ENCODE data around the gene UXS1. TPM values are rescaled to one million over a fixed set of nuclear protein-coding genes. Genes with fewer than 3 reads are reported as not detected.

The UXS1 gene
- total RNA-seq, 2 experiments from 2014 or later: 47.4 to 47.8 TPM

GRCh38 chr2:106161938-106162820 lies 31.9 kb downstream of the UXS1 start:
- H3K9me3 Mint-ChIP-seq: peaks cover 4% of the 10 kb centered on the region
- POLR2A ChIA-PET: interaction anchor here (0.9 to 3.3 kb wide), 4 partner anchors 8 to 33 kb away, joined by 6 to 25 read pairs (median 12); partner anchors contain the start of gene UXS1
- no peak for TF ChIP-seq CTCF (IDR thresholded peaks at IDR 0.05)
- ATAC-seq (no peak), DNase-seq (no peak)
- no peak overlapping the region for H3K4me3 Mint-ChIP-seq
- peaks cover 65% of the 10 kb centered on the region for H3K36me3 Mint-ChIP-seq (ENCODE audit: low read depth)
- CTCF ChIA-PET: interaction anchor here (2.2 to 2.6 kb wide), 2 partner anchors 14 to 31 kb away, joined by 7 to 16 read pairs; no protein-coding TSS in a partner anchor
- peak overlapping the region; percentile 98 for H3K27ac Mint-ChIP-seq
- intact Hi-C loops (cut with micrococcal nuclease): loop anchor here (2.0 kb wide), 1 partner anchor 31 kb away; no protein-coding TSS in a partner anchor
- H3K4me1 Mint-ChIP-seq (ENCODE audit: low read depth): peaks cover 82% of the 10 kb centered on the region
- H3K27me3 Mint-ChIP-seq: no peaks in the 10 kb centered on the region

- intact Hi-C loops (cut with micrococcal nuclease): loop anchor here (2.0 kb wide), 1 partner anchor 31 kb away; no protein-coding TSS in a partner anchor
- Mint-ChIP-seq H3K27me3 (no peaks in the 10 kb centered on the region), H3K9me3 (peaks cover 4% of the 10 kb centered on the region), H3K4me3 (peak overlapping the region; percentile 80), H3K36me3 (ENCODE audit: low read depth) (peaks cover 69% of the 10 kb centered on the region), H3K4me1 (ENCODE audit: low read depth) (peaks cover 82% of the 10 kb centered on the region), H3K27ac (peak overlapping the region; percentile 98)
- ATAC-seq (no peak), DNase-seq (no peak)
- ChIA-PET CTCF (interaction anchor here (1.4 to 2.6 kb wide), 4 partner anchors 13 to 56 kb away, joined by 3 to 16 read pairs (median 6); no protein-coding TSS in a partner anchor), POLR2A (interaction anchor here (1.5 to 3.3 kb wide), 4 partner anchors 9 to 32 kb away, joined by 8 to 25 read pairs (median 14); partner anchors contain the start of gene UXS1)
- no peak for TF ChIP-seq CTCF (IDR thresholded peaks at IDR 0.05)
Observed at GRCh38 chr2:106161341-106161740, 32.8 kb downstream of the UXS1 start.

- Mint-ChIP-seq H3K27me3 (no peaks in the 10 kb centered on the region), H3K36me3 (ENCODE audit: low read depth) (peaks cover 73% of the 10 kb centered on the region), H3K27ac (peak overlapping the region; percentile 98), H3K9me3 (peaks cover 4% of the 10 kb centered on the region), H3K4me1 (ENCODE audit: low read depth) (peaks cover 85% of the 10 kb centered on the region), H3K4me3 (peak overlapping the region; percentile 80)
- TF ChIP-seq CTCF (IDR thresholded peaks at IDR 0.05): no peak
- ATAC-seq: peak; percentile 73
- intact Hi-C loops (cut with micrococcal nuclease): loop anchor here (2.0 kb wide), 1 partner anchor 32 kb away; no protein-coding TSS in a partner anchor
- peak; percentile 74 for DNase-seq
- ChIA-PET CTCF (interaction anchor here (1.4 to 2.6 kb wide), 3 partner anchors 13 to 56 kb away, joined by 3 to 16 read pairs (median 4); no protein-coding TSS in a partner anchor), POLR2A (interaction anchor here (0.8 to 3.9 kb wide), 13 partner anchors 9 to 413 kb away, joined by 3 to 25 read pairs (median 7); partner anchors contain the start of gene UXS1)
Observed at GRCh38 chr2:106160786-106161261, 33.3 kb downstream of the UXS1 start.

GRCh38 chr2:106159866-106160785 lies 34.0 kb downstream of the UXS1 start:
- Mint-ChIP-seq H3K27ac (peak overlapping the region; percentile 98), H3K36me3 (ENCODE audit: low read depth) (peaks cover 76% of the 10 kb centered on the region), H3K9me3 (peaks cover 4% of the 10 kb centered on the region), H3K27me3 (no peaks in the 10 kb centered on the region), H3K4me1 (ENCODE audit: low read depth) (peaks cover 84% of the 10 kb centered on the region), H3K4me3 (peak overlapping the region; percentile 80)
- intact Hi-C loops (cut with micrococcal nuclease): loop anchor here (2.0 kb wide), 1 partner anchor 33 kb away; no protein-coding TSS in a partner anchor
- peak; percentile 84 for DNase-seq
- ChIA-PET POLR2A (interaction anchor here (0.8 to 3.9 kb wide), 15 partner anchors 10 to 414 kb away, joined by 3 to 25 read pairs (median 3); partner anchors contain the start of gene UXS1), CTCF (interaction anchor here (0.6 to 2.6 kb wide), 4 partner anchors 12 to 55 kb away, joined by 3 to 16 read pairs (median 4); no protein-coding TSS in a partner anchor)
- peak; percentile 72 for ATAC-seq
- TF ChIP-seq CTCF (IDR thresholded peaks at IDR 0.05): no peak
